ENCODE measurements around the gene JMY.

Gene JMY

GRCh38 chr5:79259810-79260209 lies 23.9 kb downstream of the JMY start:
- H3F3A ChIP-seq (ENCODE audit: insufficient read depth, low read length), result no peaks in the 10 kb centered on the region
- H2AFZ ChIP-seq (ENCODE audit: low read length), result no peak overlapping the region
- H3K9me3 ChIP-seq (replicated peaks; ENCODE audit: insufficient read depth, low read length), result no peaks in the 10 kb centered on the region
- no peak overlapping the region for H3K4me2 ChIP-seq (ENCODE audit: low read depth, low read length)
- H3K4me1 ChIP-seq (ENCODE audit: low read length), result peaks cover 14% of the 10 kb centered on the region; the same call in 1 of the 2 replicates
- TF ChIP-seq EZH2phosphoT487 (IDR thresholded peaks at IDR 0.05; ENCODE audit: low read length) (no peak), EZH2 (optimal IDR thresholded peaks at IDR 0.05; ENCODE audit: low read depth, low read length) (no peak), CTCF (IDR thresholded peaks at IDR 0.05; ENCODE audit: low read length) (no peak)
- no peak overlapping the region for H3K9ac ChIP-seq (ENCODE audit: low read length)
- H3K4me3 ChIP-seq (ENCODE audit: low read length), result no peak overlapping the region
- H3K79me2 ChIP-seq (ENCODE audit: low read length), result peaks cover 62% of the 10 kb centered on the region
- no peaks in the 10 kb centered on the region for H4K20me1 ChIP-seq (ENCODE audit: insufficient read depth, low read length)
- H3K27me3 ChIP-seq (replicated peaks; ENCODE audit: insufficient read depth, low read length), result no peaks in the 10 kb centered on the region
- no peaks in the 10 kb centered on the region for H3K36me3 ChIP-seq (replicated peaks; ENCODE audit: insufficient read depth, low read length)
- no peak overlapping the region for H3K27ac ChIP-seq (ENCODE audit: low read length)
- no peak for DNase-seq
- no peaks in the 10 kb centered on the region for H3K9me2 ChIP-seq (replicated peaks; ENCODE audit: insufficient read depth, low read length)

- peaks cover 56% of the 10 kb centered on the region for H3K79me2 ChIP-seq (ENCODE audit: low read length)
- peak; percentile 64 for DNase-seq
- H3K27ac ChIP-seq (ENCODE audit: low read length), result no peak overlapping the region
Observed at GRCh38 chr5:79261897-79262296, 26.0 kb downstream of the JMY start.

GRCh38 chr5:79263290-79263689 lies 27.4 kb downstream of the JMY start:
- H3K27ac ChIP-seq (ENCODE audit: low read length), result no peak overlapping the region
- no peaks in the 10 kb centered on the region for H3K4me1 ChIP-seq (ENCODE audit: low read length)
- no peaks in the 10 kb centered on the region for H4K20me1 ChIP-seq (ENCODE audit: insufficient read depth, low read length)
- TF ChIP-seq EZH2 (optimal IDR thresholded peaks at IDR 0.05; ENCODE audit: low read depth, low read length) (no peak), CTCF (IDR thresholded peaks at IDR 0.05; ENCODE audit: low read length) (no peak), EZH2phosphoT487 (IDR thresholded peaks at IDR 0.05; ENCODE audit: low read length) (no peak)
- no peaks in the 10 kb centered on the region for H3K9me3 ChIP-seq (replicated peaks; ENCODE audit: insufficient read depth, low read length)
- no peaks in the 10 kb centered on the region for H3K36me3 ChIP-seq (replicated peaks; ENCODE audit: insufficient read depth, low read length)
- no peak overlapping the region for H3K9ac ChIP-seq (ENCODE audit: low read length)
- no peaks in the 10 kb centered on the region for H3K9me2 ChIP-seq (replicated peaks; ENCODE audit: insufficient read depth, low read length)
- H3K27me3 ChIP-seq (replicated peaks; ENCODE audit: insufficient read depth, low read length), result no peaks in the 10 kb centered on the region
- no peak overlapping the region for H3K4me3 ChIP-seq (ENCODE audit: low read length)
- DNase-seq, result no peak
- H2AFZ ChIP-seq (ENCODE audit: low read length), result no peak overlapping the region
- peaks cover 50% of the 10 kb centered on the region for H3K79me2 ChIP-seq (ENCODE audit: low read length)
- H3F3A ChIP-seq (ENCODE audit: insufficient read depth, low read length), result no peaks in the 10 kb centered on the region
- no peak overlapping the region for H3K4me2 ChIP-seq (ENCODE audit: low read depth, low read length)

More at GRCh38 chr5:79261897-79262296, 26.0 kb downstream of the JMY start:
- Histone ChIP-seq H3K4me3 (ENCODE audit: low read length) (no peak overlapping the region), H3K9me2 (replicated peaks; ENCODE audit: insufficient read depth, low read length) (no peaks in the 10 kb centered on the region), H3F3A (ENCODE audit: insufficient read depth, low read length) (no peaks in the 10 kb centered on the region), H3K9ac (ENCODE audit: low read length) (no peak overlapping the region), H3K4me1 (ENCODE audit: low read length) (no peaks in the 10 kb centered on the region), H4K20me1 (ENCODE audit: insufficient read depth, low read length) (no peaks in the 10 kb centered on the region), H3K9me3 (replicated peaks; ENCODE audit: insufficient read depth, low read length) (no peaks in the 10 kb centered on the region), H3K4me2 (ENCODE audit: low read depth, low read length) (no peak overlapping the region), H3K27me3 (replicated peaks; ENCODE audit: insufficient read depth, low read length) (no peaks in the 10 kb centered on the region), H2AFZ (ENCODE audit: low read length) (no peak overlapping the region), H3K36me3 (replicated peaks; ENCODE audit: insufficient read depth, low read length) (no peaks in the 10 kb centered on the region)
- TF ChIP-seq EZH2phosphoT487 (IDR thresholded peaks at IDR 0.05; ENCODE audit: low read length) (no peak), EZH2 (optimal IDR thresholded peaks at IDR 0.05; ENCODE audit: low read depth, low read length) (no peak), CTCF (IDR thresholded peaks at IDR 0.05; ENCODE audit: low read length) (no peak)

All from MM.1S (cell line).